K562 (cell line): ENCODE data around the gene KRT33A. TPM values are rescaled to one million over a fixed set of nuclear protein-coding genes. Genes with fewer than 3 reads are reported as not detected.

Experiments
- NR2C2 ChIP-seq, 2 experiments: fragments of 200-800 bp in 1 of 2; sonication (Bioruptor generic) in 1 of 2; sonication (generic) in 1 of 2; formaldehyde crosslinking in 1 of 2; IDR thresholded peaks; 2 replicates each; pipeline versions ENCODE4 v1.6.1 to v1.8.0; 2016 to 2022; ENCODE audit warnings: mild to moderate bottlenecking in 1 of 2, missing compliant biosample characterization in 1 of 2, missing genetic modification characterization in 1 of 2, missing genetic modification reagents in 1 of 2
- RAD21 ChIP-seq, 2 experiments: fragments of 250-450 bp in 1 of 2; fragments of 450-650 bp in 1 of 2; sonication (Bioruptor Pico) in 1 of 2; formaldehyde crosslinking in 1 of 2; IDR thresholded peaks in 1 of 2; conservative IDR thresholded peaks in 1 of 2; 2 replicates each; pipeline versions ENCODE4 v1.4.0 to v1.8.0; 2020 to 2022; ENCODE audit warnings: mild to moderate bottlenecking in 2 of 2, moderate library complexity in 1 of 2
- SNRNP70 ChIP-seq: fragments of 200-400 bp; formaldehyde crosslinking; optimal IDR thresholded peaks from 2 replicates; pipeline ENCODE3; 2017; ENCODE audit warnings: low read depth, low read length
- polyA plus RNA-seq, 8 experiments: library from polyadenylated mRNA; depleted of rRNA in 4 of 8; stranded (reverse) in 5 of 8; unstranded in 3 of 8; fragments of >200 nt; fragmentation: Nextera tagmentation in 2 of 8; fragmentation: Illumina TruSeq in 1 of 8; extraction: Ambion mirVana in 2 of 8; extraction: Trizol in 1 of 8; gene quantifications; 2 replicates each; pipeline versions ENCODE4 v1.2.1 to v1.2.3, GENCODE V29; 2011 to 2014; ENCODE audit warnings: inconsistent platforms in 1 of 8, missing spikeins in 1 of 8
- total RNA-seq, 7 experiments: library from RNA; depleted of rRNA in 6 of 7; stranded (reverse); fragments of >200 nt in 6 of 7; fragmentation: Illumina TruSeq in 2 of 7; extraction: Trizol in 2 of 7; gene quantifications; 2 replicates each; pipeline versions ENCODE4 v1.2.1 to v1.2.3, GENCODE V29; 2011 to 2021; ENCODE audit warnings: low replicate concordance in 1 of 7
- TF ChIP-seq, protein P1 (sequence below), 2 experiments: fragments of 450-650 bp; formaldehyde crosslinking in 1 of 2; IDR thresholded peaks; 2 replicates each; pipeline versions ENCODE4 v1.4.0 to v1.6.1; 2014 to 2020; ENCODE audit warnings: mild to moderate bottlenecking in 2 of 2, borderline replicate concordance in 1 of 2, low read depth in 1 of 2
- TF ChIP-seq, protein P2 (sequence below): fragments of 250-450 bp; sonication (Bioruptor Pico); IDR thresholded peaks from 2 replicates; pipeline ENCODE4 v1.8.0; 2022; ENCODE audit warnings: inconsistent platforms
- TF ChIP-seq, protein P3 (sequence below), 3 experiments: IDR thresholded peaks in 2 of 3; conservative IDR thresholded peaks in 1 of 3; 2 replicates each; pipeline ENCODE4 v1.5.1; 2011 to 2012; ENCODE audit warnings: low read length in 3 of 3, mild to moderate bottlenecking in 3 of 3, control low read depth in 2 of 3, improper control_type of control experiment in 1 of 3, inconsistent platforms in 1 of 3, low read depth in 1 of 3, mixed read lengths in 1 of 3, moderate library complexity in 1 of 3; ENCODE audit not compliant: insufficient read depth in 2 of 3

The KRT33A gene
- total and polyA plus RNA-seq, 9 of the 15 experiments (the other 6 are each of a cell fraction or from before 2014, with no cell fraction given): not detected

DNA sequence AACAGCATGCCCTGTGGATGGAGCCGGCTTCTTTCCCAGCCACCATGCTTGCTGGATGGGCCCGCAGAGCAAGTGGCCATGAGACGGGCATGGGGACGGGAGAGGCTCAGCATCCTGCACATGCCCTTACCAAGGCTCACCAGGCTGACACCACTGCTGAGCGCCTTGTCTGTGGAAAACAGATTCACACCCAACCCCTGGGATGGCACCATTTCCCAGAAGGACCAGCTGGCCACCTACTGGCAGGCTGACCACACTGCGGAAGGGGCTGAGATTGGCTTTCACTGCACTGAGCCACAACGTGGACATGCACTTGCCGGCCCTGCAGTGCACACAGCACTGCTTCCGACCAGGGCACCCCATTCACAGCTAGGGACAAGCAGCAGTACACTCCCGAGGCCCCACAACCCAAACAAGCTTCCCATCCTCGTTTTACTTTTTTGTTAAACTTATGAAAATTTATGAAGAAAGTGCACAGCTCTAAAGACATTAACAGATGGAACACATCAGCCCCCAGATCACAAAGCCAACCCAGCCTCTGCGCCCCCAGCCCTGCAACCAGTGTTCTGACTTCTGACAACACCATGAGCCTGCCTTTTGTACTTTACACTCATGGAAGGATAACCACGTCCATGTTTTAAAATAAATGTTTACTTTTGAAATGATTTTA, 21.2 kb downstream of the KRT33A start (continued):
- TF ChIP-seq, protein P1, sequence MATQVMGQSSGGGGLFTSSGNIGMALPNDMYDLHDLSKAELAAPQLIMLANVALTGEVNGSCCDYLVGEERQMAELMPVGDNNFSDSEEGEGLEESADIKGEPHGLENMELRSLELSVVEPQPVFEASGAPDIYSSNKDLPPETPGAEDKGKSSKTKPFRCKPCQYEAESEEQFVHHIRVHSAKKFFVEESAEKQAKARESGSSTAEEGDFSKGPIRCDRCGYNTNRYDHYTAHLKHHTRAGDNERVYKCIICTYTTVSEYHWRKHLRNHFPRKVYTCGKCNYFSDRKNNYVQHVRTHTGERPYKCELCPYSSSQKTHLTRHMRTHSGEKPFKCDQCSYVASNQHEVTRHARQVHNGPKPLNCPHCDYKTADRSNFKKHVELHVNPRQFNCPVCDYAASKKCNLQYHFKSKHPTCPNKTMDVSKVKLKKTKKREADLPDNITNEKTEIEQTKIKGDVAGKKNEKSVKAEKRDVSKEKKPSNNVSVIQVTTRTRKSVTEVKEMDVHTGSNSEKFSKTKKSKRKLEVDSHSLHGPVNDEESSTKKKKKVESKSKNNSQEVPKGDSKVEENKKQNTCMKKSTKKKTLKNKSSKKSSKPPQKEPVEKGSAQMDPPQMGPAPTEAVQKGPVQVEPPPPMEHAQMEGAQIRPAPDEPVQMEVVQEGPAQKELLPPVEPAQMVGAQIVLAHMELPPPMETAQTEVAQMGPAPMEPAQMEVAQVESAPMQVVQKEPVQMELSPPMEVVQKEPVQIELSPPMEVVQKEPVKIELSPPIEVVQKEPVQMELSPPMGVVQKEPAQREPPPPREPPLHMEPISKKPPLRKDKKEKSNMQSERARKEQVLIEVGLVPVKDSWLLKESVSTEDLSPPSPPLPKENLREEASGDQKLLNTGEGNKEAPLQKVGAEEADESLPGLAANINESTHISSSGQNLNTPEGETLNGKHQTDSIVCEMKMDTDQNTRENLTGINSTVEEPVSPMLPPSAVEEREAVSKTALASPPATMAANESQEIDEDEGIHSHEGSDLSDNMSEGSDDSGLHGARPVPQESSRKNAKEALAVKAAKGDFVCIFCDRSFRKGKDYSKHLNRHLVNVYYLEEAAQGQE (IDR thresholded peaks at IDR 0.05; ENCODE audit: borderline replicate concordance): peak; percentile 31; the same call in 1 of the 2 replicates
- TF ChIP-seq, protein P1 (CRISPR knock-in tag; IDR thresholded peaks at IDR 0.05; ENCODE audit: low read depth): no peak
- TF ChIP-seq NR2C2 (CRISPR knock-in tag; IDR thresholded peaks at IDR 0.05) (no peak), NR2C2 (tag; IDR thresholded peaks at IDR 0.05) (no peak), RAD21 (CRISPR knock-in tag; conservative IDR thresholded peaks at IDR 0.05 in 1 of 2, IDR thresholded peaks at IDR 0.05 in 1 of 2) (peak; percentile 50 to 62), SNRNP70 (no peak)
- TF ChIP-seq, protein P2, sequence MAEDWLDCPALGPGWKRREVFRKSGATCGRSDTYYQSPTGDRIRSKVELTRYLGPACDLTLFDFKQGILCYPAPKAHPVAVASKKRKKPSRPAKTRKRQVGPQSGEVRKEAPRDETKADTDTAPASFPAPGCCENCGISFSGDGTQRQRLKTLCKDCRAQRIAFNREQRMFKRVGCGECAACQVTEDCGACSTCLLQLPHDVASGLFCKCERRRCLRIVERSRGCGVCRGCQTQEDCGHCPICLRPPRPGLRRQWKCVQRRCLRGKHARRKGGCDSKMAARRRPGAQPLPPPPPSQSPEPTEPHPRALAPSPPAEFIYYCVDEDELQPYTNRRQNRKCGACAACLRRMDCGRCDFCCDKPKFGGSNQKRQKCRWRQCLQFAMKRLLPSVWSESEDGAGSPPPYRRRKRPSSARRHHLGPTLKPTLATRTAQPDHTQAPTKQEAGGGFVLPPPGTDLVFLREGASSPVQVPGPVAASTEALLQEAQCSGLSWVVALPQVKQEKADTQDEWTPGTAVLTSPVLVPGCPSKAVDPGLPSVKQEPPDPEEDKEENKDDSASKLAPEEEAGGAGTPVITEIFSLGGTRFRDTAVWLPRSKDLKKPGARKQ (CRISPR knock-in tag): no peak
- TF ChIP-seq, protein P3, sequence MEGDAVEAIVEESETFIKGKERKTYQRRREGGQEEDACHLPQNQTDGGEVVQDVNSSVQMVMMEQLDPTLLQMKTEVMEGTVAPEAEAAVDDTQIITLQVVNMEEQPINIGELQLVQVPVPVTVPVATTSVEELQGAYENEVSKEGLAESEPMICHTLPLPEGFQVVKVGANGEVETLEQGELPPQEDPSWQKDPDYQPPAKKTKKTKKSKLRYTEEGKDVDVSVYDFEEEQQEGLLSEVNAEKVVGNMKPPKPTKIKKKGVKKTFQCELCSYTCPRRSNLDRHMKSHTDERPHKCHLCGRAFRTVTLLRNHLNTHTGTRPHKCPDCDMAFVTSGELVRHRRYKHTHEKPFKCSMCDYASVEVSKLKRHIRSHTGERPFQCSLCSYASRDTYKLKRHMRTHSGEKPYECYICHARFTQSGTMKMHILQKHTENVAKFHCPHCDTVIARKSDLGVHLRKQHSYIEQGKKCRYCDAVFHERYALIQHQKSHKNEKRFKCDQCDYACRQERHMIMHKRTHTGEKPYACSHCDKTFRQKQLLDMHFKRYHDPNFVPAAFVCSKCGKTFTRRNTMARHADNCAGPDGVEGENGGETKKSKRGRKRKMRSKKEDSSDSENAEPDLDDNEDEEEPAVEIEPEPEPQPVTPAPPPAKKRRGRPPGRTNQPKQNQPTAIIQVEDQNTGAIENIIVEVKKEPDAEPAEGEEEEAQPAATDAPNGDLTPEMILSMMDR (IDR thresholded peaks at IDR 0.05 in 2 of 3, conservative IDR thresholded peaks at IDR 0.05 in 1 of 3; ENCODE audit: insufficient read depth in 2 of 3, low read depth in 1 of 3, low read length in 3 of 3): peak; percentile 66 to 70 (median 68)
